Astrocyte of the hippocampus (primary cell): Measurements from ENCODE around the gene SLC35E2B.
"Not testable (repeated sequence)": the region's sequence is repeated elsewhere in the genome, so short reads cannot be mapped to it uniquely, and the experiment has no call there.

Experiments used
- DNase-seq: peaks from one replicate; pipeline ENCODE4 v3.0.0; 2011; ENCODE audit warnings: low read depth, low spot score

The SLC35E2B gene

GRCh38 chr1:1692714-1693647 lies at the start of gene SLC35E2B:
SLC35E2B (minus strand) TSS chr1:1692795; CDS start chr1:1676699, 16,096 bp downstream.
- DNase-seq: peak; percentile 95

- DNase-seq: peak; percentile 86
Measured at GRCh38 chr1:1741013-1741412, 48.4 kb upstream of the SLC35E2B start.

- DNase-seq: not testable (repeated sequence)
Measured at GRCh38 chr1:1738799-1739337, 46.3 kb upstream of the SLC35E2B start.

- DNase-seq: not testable (repeated sequence)
Measured at GRCh38 chr1:1737675-1738590, 45.3 kb upstream of the SLC35E2B start.

- no peak for DNase-seq
Measured at GRCh38 chr1:1732381-1732780, 39.8 kb upstream of the SLC35E2B start.

GRCh38 chr1:1730870-1731269 lies 38.3 kb upstream of the SLC35E2B start:
- no peak for DNase-seq

GRCh38 chr1:1730230-1730629 lies 37.6 kb upstream of the SLC35E2B start:
- not testable (repeated sequence) for DNase-seq

GRCh38 chr1:1729116-1729816 lies 36.7 kb upstream of the SLC35E2B start:
- not testable (repeated sequence) for DNase-seq

GRCh38 chr1:1728308-1729005 lies 35.9 kb upstream of the SLC35E2B start:
- not testable (repeated sequence) for DNase-seq

- DNase-seq: not testable (repeated sequence)
Measured at GRCh38 chr1:1727131-1727651, 34.6 kb upstream of the SLC35E2B start.

GRCh38 chr1:1726088-1726487 lies 33.5 kb upstream of the SLC35E2B start:
- DNase-seq: not testable (repeated sequence)

GRCh38 chr1:1724035-1724864 lies 31.7 kb upstream of the SLC35E2B start, which contains the start of gene CDK11A:
CDK11A (minus strand) TSS chr1:1724357; CDS start chr1:1722818, 1,539 bp downstream.
- DNase-seq: peak; percentile 100

- no peak for DNase-seq
Measured at GRCh38 chr1:1721201-1721600, 28.6 kb upstream of the SLC35E2B start.

- DNase-seq: not testable (repeated sequence)
Measured at GRCh38 chr1:1715109-1715883, 22.7 kb upstream of the SLC35E2B start.

GRCh38 chr1:1707897-1708296 lies 15.3 kb upstream of the SLC35E2B start:
- not testable (repeated sequence) for DNase-seq

- DNase-seq: not testable (repeated sequence)
Measured at GRCh38 chr1:1707241-1707640, 14.6 kb upstream of the SLC35E2B start.

GRCh38 chr1:1705623-1706022 lies 13.0 kb upstream of the SLC35E2B start:
- not testable (repeated sequence) for DNase-seq

GRCh38 chr1:1704284-1704957 lies 11.8 kb upstream of the SLC35E2B start:
- DNase-seq: not testable (repeated sequence)
